GM12878 (cell line): ENCODE measurements around the gene MYO1E. TPM values are rescaled to one million over a fixed set of nuclear protein-coding genes. Genes with fewer than 3 reads are reported as not detected.

Source experiments
- ATAC-seq: fragments of 200-7000 bp; cut with Tn5 transposase; 3 replicates; pipeline ENCODE4 v1.9.1; 2020; ENCODE audit warnings: mild to moderate bottlenecking, moderate library complexity
- BruUV-seq: library from RNA; stranded (reverse); fragments of 400-500 nt; replicated peaks from 2 replicates; lab custom pipeline; 2021; lab: Mats Ljungman, UMichigan
- CTCF ChIA-PET: fragments of 300-600 bp; sonication (Branson Sonifier 250); formaldehyde crosslinking; extraction: SDS; loops from one replicate; lab custom pipeline; 2021; ENCODE audit warnings: inconsistent platforms; lab: Yijun Ruan, JAX
- POLR2A ChIA-PET: fragments of 350-600 bp; formaldehyde crosslinking; extraction: SDS; loops from one replicate; lab custom pipeline; 2021; ENCODE audit warnings: inconsistent platforms; lab: Charles Lee
- RAD21 ChIA-PET: fragments of 300-600 bp; sonication (Branson Sonifier 250); formaldehyde crosslinking; loops from one replicate; lab custom pipeline; 2023; ENCODE audit warnings: antibody characterized with exemption; ENCODE audit not compliant: unreplicated experiment; lab: Charles Lee
- SMC1A ChIA-PET: fragments of 300-600 bp; sonication (Branson Sonifier 250); formaldehyde crosslinking; loops from one replicate; lab custom pipeline; 2023; ENCODE audit not compliant: unreplicated experiment, uncharacterized antibody; lab: Charles Lee
- DNase-seq: peaks from one replicate; pipeline ENCODE4 v3.0.0-alpha.2; 2011; ENCODE audit warnings: low read depth, low spot score
- FAIRE-seq: peaks from 3 replicates; lab custom pipeline; 2011; peaks lifted over from hg19 to GRCh38; lab: Jason Lieb, UNC
- H2AFZ ChIP-seq: 2 replicates; pipeline ENCODE4 v1.6.0; 2011; ENCODE audit warnings: low read depth, low read length, control low read depth; ENCODE audit not compliant: control insufficient read depth
- H3K27ac ChIP-seq: 2 replicates; pipeline ENCODE4 v1.5.1; 2011; ENCODE audit warnings: control low read depth; ENCODE audit not compliant: control insufficient read depth, insufficient read depth
- H3K27me3 ChIP-seq, 2 experiments: replicated peaks in 1 of 2; 2 replicates each; pipeline versions ENCODE4 v1.6.0 to v1.6.1; 2011; ENCODE audit warnings: low read length in 1 of 2; ENCODE audit not compliant: control insufficient read depth in 2 of 2, insufficient read depth in 2 of 2
- H3K36me3 ChIP-seq, 2 experiments: 2 replicates each; pipeline ENCODE4 v1.5.1; 2011; ENCODE audit warnings: low read length in 1 of 2; ENCODE audit not compliant: control insufficient read depth in 2 of 2, insufficient read depth in 2 of 2
- H3K4me1 ChIP-seq: 2 replicates; pipeline ENCODE4 v1.6.1; 2011; ENCODE audit warnings: mild to moderate bottlenecking, low read length, moderate library complexity, mixed read lengths; ENCODE audit not compliant: control insufficient read depth, insufficient read depth
- H3K4me2 ChIP-seq: 2 replicates; pipeline ENCODE4 v1.6.0; 2011; ENCODE audit warnings: control low read depth; ENCODE audit not compliant: control insufficient read depth, insufficient read depth
- H3K4me3 ChIP-seq: fragments of 200-600 bp; sonication (generic); 2 replicates; pipeline ENCODE4 v1.5.1; 2016
- H3K79me2 ChIP-seq: 2 replicates; pipeline ENCODE4 v1.6.0; 2011; ENCODE audit warnings: low read length; ENCODE audit not compliant: control insufficient read depth, insufficient read depth
- H3K9ac ChIP-seq: 2 replicates; pipeline ENCODE4 v1.8.0; 2011; ENCODE audit warnings: low read length, control low read depth, mixed read lengths; ENCODE audit not compliant: control insufficient read depth, insufficient read depth
- H3K9me3 ChIP-seq: replicated peaks from 3 replicates; pipeline ENCODE4 v1.5.1; 2011; ENCODE audit warnings: mild to moderate bottlenecking, low read length; ENCODE audit not compliant: control insufficient read depth, insufficient read depth
- H4K20me1 ChIP-seq: 2 replicates; pipeline ENCODE4 v1.6.0; 2011; ENCODE audit not compliant: control insufficient read depth, insufficient read depth
- ATF2 ChIP-seq: IDR thresholded peaks from 2 replicates; pipeline ENCODE4 v1.6.1; 2012; ENCODE audit warnings: low read length, inconsistent platforms
- BCL11A ChIP-seq: IDR thresholded peaks from 2 replicates; pipeline ENCODE4 v1.6.1; 2011; ENCODE audit warnings: low read depth, low read length
- BRCA1 ChIP-seq: IDR thresholded peaks from 2 replicates; pipeline ENCODE4 v1.6.1; 2011; ENCODE audit warnings: low read depth, low read length, improper control_type of control experiment
- CHD4 ChIP-seq: fragments of 200-600 bp; sonication (generic); IDR thresholded peaks from 2 replicates; pipeline ENCODE4 v1.6.1; 2016; ENCODE audit warnings: mild to moderate bottlenecking
- DPF2 ChIP-seq: fragments of 450-650 bp; IDR thresholded peaks from 2 replicates; pipeline ENCODE4 v1.6.1; 2017; ENCODE audit warnings: mild to moderate bottlenecking
- HDAC6 ChIP-seq: fragments of 200-600 bp; sonication (generic); IDR thresholded peaks from one replicate; pipeline ENCODE4 v1.8.0; 2017; ENCODE audit warnings: antibody characterized with exemption; ENCODE audit not compliant: unreplicated experiment
- MTA2 ChIP-seq: fragments of 450-650 bp; IDR thresholded peaks from 2 replicates; pipeline ENCODE4 v1.6.1; 2016; ENCODE audit warnings: low read depth, mild to moderate bottlenecking, moderate library complexity
- NBN ChIP-seq: fragments of 450-650 bp; IDR thresholded peaks from 2 replicates; pipeline ENCODE4 v1.6.1; 2016
- NFYB ChIP-seq: IDR thresholded peaks from 2 replicates; pipeline ENCODE4 v1.6.1; 2011; ENCODE audit warnings: low read depth, mild to moderate bottlenecking, low read length, improper control_type of control experiment, moderate library complexity; ENCODE audit not compliant: insufficient read depth
- PAX5 ChIP-seq: IDR thresholded peaks from 2 replicates; pipeline ENCODE4 v1.6.1; 2011; ENCODE audit warnings: low read depth, low read length, borderline replicate concordance
- PML ChIP-seq: IDR thresholded peaks from 2 replicates; pipeline ENCODE4 v1.6.1; 2012; ENCODE audit warnings: low read length, inconsistent platforms
- POLR2A ChIP-seq: IDR thresholded peaks from 2 replicates; pipeline ENCODE4 v1.6.1; 2011; ENCODE audit warnings: low read depth, mild to moderate bottlenecking, low read length
- RAD21 ChIP-seq: IDR thresholded peaks from 2 replicates; pipeline ENCODE4 v1.6.1; 2011; ENCODE audit warnings: mild to moderate bottlenecking, low read depth, low read length, moderate library complexity; ENCODE audit not compliant: insufficient read depth
- SPI1 ChIP-seq: IDR thresholded peaks from 2 replicates; pipeline ENCODE4 v1.6.1; 2011; ENCODE audit warnings: low read depth, mild to moderate bottlenecking, low read length, moderate library complexity, borderline replicate concordance; ENCODE audit not compliant: insufficient read depth
- TARDBP ChIP-seq: IDR thresholded peaks from 2 replicates; pipeline ENCODE4 v1.6.1; 2016; ENCODE audit warnings: borderline replicate concordance
- USF2 ChIP-seq: IDR thresholded peaks from 2 replicates; pipeline ENCODE4 v1.6.1; 2011; ENCODE audit warnings: low read depth, low read length, improper control_type of control experiment, borderline replicate concordance
- YBX1 ChIP-seq: fragments of 450-650 bp; IDR thresholded peaks from 2 replicates; pipeline ENCODE4 v1.6.1; 2016; ENCODE audit warnings: antibody characterized with exemption
- ZBTB4 ChIP-seq: fragments of 450-650 bp; formaldehyde crosslinking; IDR thresholded peaks from 2 replicates; pipeline ENCODE4 v1.4.0; 2022; ENCODE audit warnings: mild to moderate bottlenecking, moderate library complexity
- ZNF217 ChIP-seq: fragments of 450-650 bp; IDR thresholded peaks from 2 replicates; pipeline ENCODE4 v1.6.1; 2017; ENCODE audit warnings: antibody characterized with exemption, mild to moderate bottlenecking
- WGBS: methylation state at CpG from one replicate; pipeline ENCODE4 v1.1.6; 2016; ENCODE audit warnings: low lambda C conversion rate; ENCODE audit not compliant: insufficient replicate concordance, insufficient coverage; ENCODE audit errors: missing lambda C conversion rate; 5-methylcytosine and 5-hydroxymethylcytosine counted together
- in situ Hi-C: fragments of 300-500 bp; cut with MboI; formaldehyde crosslinking; loops from 9 replicates; pipeline ENCODE4 v1.14.3; 2018; ENCODE audit warnings: mixed read lengths
- intact Hi-C: fragments of 100-400 bp; cut with micrococcal nuclease; formaldehyde crosslinking; loops from one replicate; pipeline ENCODE4 v1.14.2; 2022; ENCODE audit not compliant: unreplicated experiment
- polyA plus RNA-seq, 11 experiments: library from polyadenylated mRNA; depleted of rRNA in 4 of 11; unstranded in 6 of 11; stranded (reverse) in 5 of 11; fragments of >200 nt; fragmentation: Nextera tagmentation in 4 of 11; fragmentation: Illumina TruSeq in 1 of 11; extraction: Ambion mirVana in 4 of 11; extraction: Trizol in 1 of 11; gene quantifications; 1 replicate in 1 of 11; 2 replicates in 10 of 11; pipeline versions ENCODE4 v1.2.1 to v1.2.3, GENCODE V29; 2011 to 2016; ENCODE audit warnings: inconsistent platforms in 2 of 11, missing spikeins in 2 of 11, low read depth in 1 of 11
- total RNA-seq, 4 experiments: library from RNA; depleted of rRNA in 3 of 4; stranded (reverse); fragments of >200 nt in 3 of 4; fragmentation: Illumina TruSeq in 1 of 4; extraction: Trizol in 1 of 4; gene quantifications; 2 replicates each; pipeline versions ENCODE4 v1.2.1 to v1.2.3, GENCODE V29; 2013 to 2021

Gene MYO1E
- total and polyA plus RNA-seq, 10 of the 15 experiments (the other 5 are each of a cell fraction or from before 2014, with no cell fraction given): 10.3 to 266 (median 64.9) TPM

GRCh38 chr15:59245559-59245958 is 127.1 kb downstream of the MYO1E start (continued):
- no peak for TF ChIP-seq YBX1
- no peak for TF ChIP-seq TARDBP
- TF ChIP-seq, all 136 proteins: peak for 0

- ChIA-PET RAD21 (interaction anchor here (0.7 to 8.6 kb wide), 10 partner anchors 13 to 255 kb away, joined by 3 to 99 read pairs (median 8); partner anchors contain the start of gene MYO1E), POLR2A (interaction anchor here (1.1 to 2.7 kb wide), 3 partner anchors 10 to 110 kb away, joined by 3 to 10 read pairs (median 5); no protein-coding TSS in a partner anchor), SMC1A (interaction anchor here (0.6 to 6.8 kb wide), 15 partner anchors 9 to 443 kb away, joined by 3 to 91 read pairs (median 5); no protein-coding TSS in a partner anchor), CTCF (interaction anchor here (0.8 to 6.9 kb wide), 10 partner anchors 9 to 248 kb away, joined by 3 to 83 read pairs (median 4); no protein-coding TSS in a partner anchor)
- Histone ChIP-seq H3K36me3 (peaks cover 3 to 34% of the 10 kb centered on the region in 2 experiments; a peak in 3 of 4 replicates), H4K20me1 (no peaks in the 10 kb centered on the region), H3K9ac (no peak overlapping the region), H3K27me3 (no peaks in the 10 kb centered on the region), H3K4me3 (no peak overlapping the region), H3K9me3 (no peaks in the 10 kb centered on the region), H3K79me2 (peaks cover 34% of the 10 kb centered on the region), H3K4me1 (peaks cover 31% of the 10 kb centered on the region), H3K27ac (peak overlapping the region; percentile 64), H3K4me2 (peak overlapping the region; percentile 56; the same call in 1 of the 2 replicates), H2AFZ (no peak overlapping the region)
- ATAC-seq (peak; percentile 91), FAIRE-seq (peak; percentile 94), DNase-seq (peak; percentile 71)
- no TSS peak for BruUV-seq
- in situ Hi-C loops (loop anchor here (5.0 kb wide), 1 partner anchor 168 kb away; no protein-coding TSS in a partner anchor), intact Hi-C loops (loop anchor here (10.0 kb wide), 1 partner anchor 260 kb away; the partner anchor contains the start of gene RNF111)
- 29% methylated on average over 3 of the region's 3 CpGs for WGBS
- TF ChIP-seq BCL11A (peak; percentile 44; the same call in 1 of the 2 replicates), POLR2A (no peak), MTA2 (peak; percentile 76; the same call in 1 of the 2 replicates), ATF2 (no peak), ZNF217 (peak; percentile 96), CHD4 (no peak), RAD21 (no peak), HDAC6 (no peak), USF2 (peak; percentile 19; the same call in 1 of the 2 replicates), DPF2 (peak; percentile 80), PML (no peak), NFYB (no peak), BRCA1 (no peak), ZBTB4 (CRISPR knock-in tag) (no peak), PAX5 (0 out of 2 replicates have a peak, but pooled peaks have one; percentile 11), SPI1 (0 out of 2 replicates have a peak, but pooled peaks have one; percentile 19), NBN (peak; percentile 78)
Observed at GRCh38 chr15:59244337-59244736, 128.3 kb downstream of the MYO1E start.
